A549 (cell line): ENCODE measurements around the gene RAB4B. TPM values are rescaled to one million over a fixed set of nuclear protein-coding genes. Genes with fewer than 3 reads are reported as not detected.
A peak's percentile ranks its signal among the peaks of the same experiment; 100 is the strongest.

Source experiments
- ATAC-seq, 2 experiments: fragments of 200-7000 bp in 1 of 2; fragments of >200 bp in 1 of 2; cut with Nextera tagmentation in 1 of 2; cut with Tn5 transposase in 1 of 2; 3 replicates each; pipeline versions ENCODE4 v1.8.0 to v1.9.1; 2018 to 2020; ENCODE audit warnings: mild to moderate bottlenecking in 1 of 2, moderate library complexity in 1 of 2
- CTCF ChIA-PET: fragments of 300-600 bp; sonication (Branson Sonifier 250); formaldehyde crosslinking; extraction: SDS; loops from one replicate; lab custom pipeline; 2021; ENCODE audit warnings: antibody characterized with exemption, inconsistent platforms; lab: Yijun Ruan, JAX
- POLR2A ChIA-PET: fragments of 350-600 bp; formaldehyde crosslinking; extraction: SDS; loops from one replicate; lab custom pipeline; 2021; ENCODE audit warnings: antibody characterized with exemption, inconsistent platforms; lab: Yijun Ruan, JAX
- DNase-seq, 2 experiments: peaks; one replicate each; pipeline versions ENCODE4 v3.0.0 to v3.0.0-alpha.2; 2011 to 2016; ENCODE audit warnings: low read depth in 1 of 2, low spot score in 1 of 2
- FAIRE-seq: peaks from 2 replicates; lab custom pipeline; 2011; peaks lifted over from hg19 to GRCh38; lab: Jason Lieb, UNC
- H3K27ac ChIP-seq, 2 experiments: fragments of >200 bp; sonication (Bioruptor Twin); formaldehyde crosslinking; 3 replicates each; pipeline ENCODE4 v1.5.1; 2016 to 2017
- H3K4me1 ChIP-seq: fragments of >200 bp; sonication (Bioruptor Twin); formaldehyde crosslinking; 3 replicates; pipeline ENCODE4 v1.6.1; 2016
- H3K4me2 ChIP-seq: fragments of >200 bp; sonication (Bioruptor Twin); formaldehyde crosslinking; 3 replicates; pipeline ENCODE4 v1.6.1; 2016
- H3K4me3 ChIP-seq: fragments of >200 bp; sonication (Bioruptor Twin); formaldehyde crosslinking; 3 replicates; pipeline ENCODE4 v1.5.1; 2016
- H3K9me3 ChIP-seq: fragments of >200 bp; sonication (Bioruptor Twin); formaldehyde crosslinking; 3 replicates; pipeline ENCODE4 v1.6.1; 2016
- EHF ChIP-seq: fragments of 250-450 bp; sonication (Bioruptor Pico); IDR thresholded peaks from 2 replicates; pipeline ENCODE4 v1.5.0; 2020; ENCODE audit warnings: mild to moderate bottlenecking
- FOSB ChIP-seq: fragments of 250-450 bp; sonication (Bioruptor Pico); IDR thresholded peaks from 2 replicates; pipeline ENCODE4 v1.5.0; 2020; ENCODE audit warnings: mild to moderate bottlenecking, moderate library complexity
- FOXS1 ChIP-seq: fragments of 250-450 bp; sonication (Bioruptor Pico); IDR thresholded peaks from 2 replicates; pipeline ENCODE4 v1.5.0; 2020; ENCODE audit warnings: mild to moderate bottlenecking, moderate library complexity
- HEYL ChIP-seq: fragments of 250-450 bp; sonication (Bioruptor Pico); IDR thresholded peaks from 2 replicates; pipeline ENCODE4 v1.8.0; 2021; ENCODE audit warnings: mild to moderate bottlenecking, moderate library complexity
- HOXB13 ChIP-seq: fragments of 250-450 bp; sonication (Bioruptor Pico); IDR thresholded peaks from 2 replicates; pipeline ENCODE4 v1.5.0; 2020; ENCODE audit warnings: low read depth, mild to moderate bottlenecking, moderate library complexity
- JUN ChIP-seq, 2 experiments: fragments of >200 bp; sonication (Bioruptor Twin); formaldehyde crosslinking; IDR thresholded peaks; 2 replicates in 1 of 2; 3 replicates in 1 of 2; pipeline ENCODE4 v1.6.1; 2016 to 2017
- MAZ ChIP-seq: fragments of 150-350 bp; IDR thresholded peaks from 2 replicates; pipeline ENCODE4 v1.6.1; 2014; ENCODE audit warnings: antibody characterized with exemption, low read depth, low read length, borderline replicate concordance
- MYC ChIP-seq: IDR thresholded peaks from 2 replicates; pipeline ENCODE4 v1.6.1; 2012; ENCODE audit warnings: mild to moderate bottlenecking, inconsistent platforms, low read length, improper control_type of control experiment, borderline replicate concordance
- NPAS2 ChIP-seq: fragments of 250-450 bp; sonication (Bioruptor Pico); IDR thresholded peaks from 2 replicates; pipeline ENCODE4 v1.8.0; 2022; ENCODE audit warnings: mild to moderate bottlenecking, moderate library complexity, borderline replicate concordance
- NR3C1 ChIP-seq: fragments of >200 bp; sonication (Bioruptor Twin); formaldehyde crosslinking; IDR thresholded peaks from 3 replicates; pipeline ENCODE4 v1.6.1; 2017
- POLR2A ChIP-seq: IDR thresholded peaks from 2 replicates; pipeline ENCODE4 v1.6.1; 2012; ENCODE audit warnings: mild to moderate bottlenecking, low read length
- SREBF2 ChIP-seq: fragments of 450-650 bp; IDR thresholded peaks from 2 replicates; pipeline ENCODE4 v1.6.1; 2014; ENCODE audit warnings: mild to moderate bottlenecking, moderate library complexity
- TFCP2L1 ChIP-seq: fragments of 250-450 bp; sonication (Bioruptor Pico); IDR thresholded peaks from 2 replicates; pipeline ENCODE4 v1.5.0; 2021; ENCODE audit warnings: mild to moderate bottlenecking
- ZC3H11A ChIP-seq: fragments of 450-650 bp; IDR thresholded peaks from 2 replicates; pipeline ENCODE4 v1.6.1; 2014; ENCODE audit warnings: antibody characterized with exemption, mild to moderate bottlenecking
- ZFP36 ChIP-seq: fragments of 450-650 bp; IDR thresholded peaks from 2 replicates; pipeline ENCODE4 v1.6.1; 2014; ENCODE audit warnings: borderline replicate concordance; ENCODE audit not compliant: partially characterized antibody
- ZNF302 ChIP-seq: fragments of 250-450 bp; sonication (Bioruptor Pico); IDR thresholded peaks from 2 replicates; pipeline ENCODE4 v1.9.0; 2021; ENCODE audit warnings: inconsistent platforms, mild to moderate bottlenecking, moderate library complexity
- ZSCAN20 ChIP-seq: fragments of 250-450 bp; sonication (Bioruptor Pico); IDR thresholded peaks from 2 replicates; pipeline ENCODE4 v1.8.0; 2022; ENCODE audit warnings: mild to moderate bottlenecking, moderate library complexity
- WGBS: methylation state at CpG from one replicate; pipeline ENCODE4 v1.1.6; 2017; ENCODE audit errors: missing lambda C conversion rate; 5-methylcytosine and 5-hydroxymethylcytosine counted together
- polyA plus RNA-seq, 4 experiments: library from polyadenylated mRNA; depleted of rRNA in 3 of 4; stranded (reverse); fragments of >200 nt; fragmentation: RNase III in 1 of 4; extraction: RNeasy Plus Mini Kit Qiagen cat#74134 plus additional on column Dnase treatment in 1 of 4; gene quantifications; 2 replicates in 3 of 4; 3 replicates in 1 of 4; pipeline ENCODE4 v1.2.3, GENCODE V29; 2011 to 2017
- TF ChIP-seq, protein P1 (sequence below): IDR thresholded peaks from 2 replicates; pipeline ENCODE4 v1.6.1; 2012
- TF ChIP-seq, protein P2 (sequence below): fragments of 200-600 bp; sonication (generic); IDR thresholded peaks from 2 replicates; pipeline ENCODE4 v1.6.1; 2016; ENCODE audit warnings: antibody characterized with exemption, mild to moderate bottlenecking, moderate library complexity
- TF ChIP-seq, protein P3 (sequence below): fragments of 450-650 bp; IDR thresholded peaks from 2 replicates; pipeline ENCODE4 v1.6.1; 2014; ENCODE audit warnings: antibody characterized with exemption
- TF ChIP-seq, protein P4 (sequence below): IDR thresholded peaks from 2 replicates; pipeline ENCODE4 v1.6.1; 2012; ENCODE audit warnings: low read depth, borderline replicate concordance
- TF ChIP-seq, protein P5 (sequence below): fragments of 150-350 bp; IDR thresholded peaks from 2 replicates; pipeline ENCODE4 v1.6.1; 2014; ENCODE audit warnings: low read depth, mild to moderate bottlenecking, low read length

RAB4B gene
- polyA plus RNA-seq, 2 of the 4 experiments (the other 2 are of a cell fraction): 20.7 to 22.9 TPM

DNA sequence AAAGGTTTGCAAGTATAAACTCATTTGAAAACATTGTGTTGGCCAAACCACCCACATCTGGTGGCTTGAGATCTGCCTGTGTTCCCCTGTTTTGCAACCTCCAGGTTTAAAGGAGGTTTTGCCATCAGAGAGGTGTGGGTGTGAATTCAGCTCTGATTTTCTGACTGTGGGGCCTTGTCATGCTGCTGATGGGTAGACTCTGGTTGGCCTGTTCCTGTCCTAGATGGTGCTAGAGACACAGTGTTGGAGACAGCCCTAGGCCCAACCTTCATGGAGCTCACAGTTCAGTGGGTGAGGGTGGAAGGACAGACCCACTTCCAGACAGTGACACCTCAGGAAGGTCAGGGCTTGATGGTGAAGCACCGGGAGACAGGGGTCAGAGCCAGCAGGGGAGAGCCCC is 7.5 kb downstream of the RAB4B start:
- FAIRE-seq (peak; percentile 43), ATAC-seq (peak; percentile 55 to 62), DNase-seq (no peak)
- H3K4me1 ChIP-seq: no peaks in the 10 kb centered on the region
- ChIA-PET CTCF (interaction anchor here (0.6 to 1.6 kb wide), 4 partner anchors 10 to 122 kb away, joined by 3 to 5 read pairs (median 4); no protein-coding TSS in a partner anchor), POLR2A (interaction anchor here (3.1 kb wide), 2 partner anchors 7 to 13 kb away, joined by 22 to 26 read pairs; partner anchors contain the start of genes EGLN2 and RAB4B)
- H3K9me3 ChIP-seq: no peaks in the 10 kb centered on the region
- H3K4me2 ChIP-seq: no peak overlapping the region
- no peak overlapping the region for H3K4me3 ChIP-seq
- WGBS: 57% methylated on average over 1 of the region's 1 CpG
- H3K27ac ChIP-seq: no peak overlapping the region
- no peak for TF ChIP-seq JUN (IDR thresholded peaks at IDR 0.05)
- no peak for TF ChIP-seq HEYL
- no peak for TF ChIP-seq SREBF2
- TF ChIP-seq, protein P1, sequence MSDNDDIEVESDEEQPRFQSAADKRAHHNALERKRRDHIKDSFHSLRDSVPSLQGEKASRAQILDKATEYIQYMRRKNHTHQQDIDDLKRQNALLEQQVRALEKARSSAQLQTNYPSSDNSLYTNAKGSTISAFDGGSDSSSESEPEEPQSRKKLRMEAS: no peak
- no peak for TF ChIP-seq ZNF302 (CRISPR knock-in tag)
- no peak for TF ChIP-seq HOXB13
- TF ChIP-seq MYC: no peak
- TF ChIP-seq FOSB (CRISPR knock-in tag): no peak
- no peak for TF ChIP-seq ZC3H11A
- no peak for TF ChIP-seq NPAS2 (CRISPR knock-in tag)
- TF ChIP-seq, protein P2, sequence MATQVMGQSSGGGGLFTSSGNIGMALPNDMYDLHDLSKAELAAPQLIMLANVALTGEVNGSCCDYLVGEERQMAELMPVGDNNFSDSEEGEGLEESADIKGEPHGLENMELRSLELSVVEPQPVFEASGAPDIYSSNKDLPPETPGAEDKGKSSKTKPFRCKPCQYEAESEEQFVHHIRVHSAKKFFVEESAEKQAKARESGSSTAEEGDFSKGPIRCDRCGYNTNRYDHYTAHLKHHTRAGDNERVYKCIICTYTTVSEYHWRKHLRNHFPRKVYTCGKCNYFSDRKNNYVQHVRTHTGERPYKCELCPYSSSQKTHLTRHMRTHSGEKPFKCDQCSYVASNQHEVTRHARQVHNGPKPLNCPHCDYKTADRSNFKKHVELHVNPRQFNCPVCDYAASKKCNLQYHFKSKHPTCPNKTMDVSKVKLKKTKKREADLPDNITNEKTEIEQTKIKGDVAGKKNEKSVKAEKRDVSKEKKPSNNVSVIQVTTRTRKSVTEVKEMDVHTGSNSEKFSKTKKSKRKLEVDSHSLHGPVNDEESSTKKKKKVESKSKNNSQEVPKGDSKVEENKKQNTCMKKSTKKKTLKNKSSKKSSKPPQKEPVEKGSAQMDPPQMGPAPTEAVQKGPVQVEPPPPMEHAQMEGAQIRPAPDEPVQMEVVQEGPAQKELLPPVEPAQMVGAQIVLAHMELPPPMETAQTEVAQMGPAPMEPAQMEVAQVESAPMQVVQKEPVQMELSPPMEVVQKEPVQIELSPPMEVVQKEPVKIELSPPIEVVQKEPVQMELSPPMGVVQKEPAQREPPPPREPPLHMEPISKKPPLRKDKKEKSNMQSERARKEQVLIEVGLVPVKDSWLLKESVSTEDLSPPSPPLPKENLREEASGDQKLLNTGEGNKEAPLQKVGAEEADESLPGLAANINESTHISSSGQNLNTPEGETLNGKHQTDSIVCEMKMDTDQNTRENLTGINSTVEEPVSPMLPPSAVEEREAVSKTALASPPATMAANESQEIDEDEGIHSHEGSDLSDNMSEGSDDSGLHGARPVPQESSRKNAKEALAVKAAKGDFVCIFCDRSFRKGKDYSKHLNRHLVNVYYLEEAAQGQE: no peak
- no peak for TF ChIP-seq POLR2A
- no peak for TF ChIP-seq EHF (CRISPR knock-in tag)
- TF ChIP-seq TFCP2L1: no peak

DNA sequence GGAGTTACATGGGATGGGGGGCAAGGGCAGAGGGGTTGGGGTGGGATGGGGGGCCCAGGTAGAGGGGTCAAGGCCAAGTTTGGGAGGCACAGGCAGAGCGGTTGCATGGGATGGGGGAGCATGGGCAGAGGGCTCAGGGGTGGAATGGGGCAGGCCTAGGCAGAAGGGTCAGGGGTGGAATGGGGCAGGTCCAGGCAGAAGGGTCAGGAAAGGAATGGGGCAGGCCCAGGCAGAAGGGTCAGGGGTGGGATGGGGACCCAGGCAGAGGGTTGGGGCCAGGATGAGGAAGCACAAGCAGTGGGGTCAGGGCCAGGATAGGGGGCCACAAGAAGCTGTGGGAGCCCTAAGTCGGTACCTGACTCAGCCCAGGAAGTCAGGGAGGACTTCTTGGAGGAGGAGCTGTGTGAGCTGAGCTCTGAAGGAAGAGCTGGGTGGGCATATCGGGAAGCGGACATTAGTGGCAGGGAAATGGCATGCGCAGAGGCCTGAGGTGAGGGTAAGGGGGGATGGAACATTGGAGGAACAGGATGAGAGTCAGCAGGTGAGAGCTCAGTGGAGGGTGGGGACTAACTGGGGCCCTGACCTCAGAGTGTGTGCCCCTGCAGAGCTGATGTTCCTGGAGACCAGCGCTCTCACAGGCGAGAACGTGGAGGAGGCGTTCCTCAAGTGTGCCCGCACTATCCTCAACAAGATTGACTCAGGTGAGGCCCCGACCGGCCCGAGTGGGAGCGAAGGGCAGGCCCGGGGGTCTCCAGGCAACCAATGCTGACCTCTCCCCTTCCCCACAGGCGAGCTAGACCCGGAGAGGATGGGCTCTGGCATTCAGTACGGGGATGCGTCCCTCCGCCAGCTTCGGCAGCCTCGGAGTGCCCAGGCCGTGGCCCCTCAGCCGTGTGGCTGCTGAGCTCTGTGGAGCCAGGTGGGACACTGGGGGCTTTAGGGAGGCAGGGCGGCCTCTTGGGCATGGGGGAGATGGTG is 8.3 kb downstream of the RAB4B start:
- 93% methylated on average over 25 of the region's 25 CpGs for WGBS
- DNase-seq (no peak), ATAC-seq (peak; percentile 14 to 26; a peak in 5 of 6 replicates), FAIRE-seq (no peak)
- Histone ChIP-seq H3K4me3 (no peak overlapping the region), H3K27ac (no peak overlapping the region), H3K9me3 (no peaks in the 10 kb centered on the region), H3K4me2 (no peak overlapping the region), H3K4me1 (no peaks in the 10 kb centered on the region)
- ChIA-PET CTCF (interaction anchor here (0.7 to 2.4 kb wide), 12 partner anchors 9 to 151 kb away, joined by 3 to 23 read pairs (median 4); partner anchors contain the start of gene EGLN2), POLR2A (interaction anchor here (3.1 kb wide), 2 partner anchors 8 to 12 kb away, joined by 22 to 26 read pairs; partner anchors contain the start of genes EGLN2 and RAB4B)
- TF ChIP-seq ZFP36: peak; percentile 90
- TF ChIP-seq, protein P3, sequence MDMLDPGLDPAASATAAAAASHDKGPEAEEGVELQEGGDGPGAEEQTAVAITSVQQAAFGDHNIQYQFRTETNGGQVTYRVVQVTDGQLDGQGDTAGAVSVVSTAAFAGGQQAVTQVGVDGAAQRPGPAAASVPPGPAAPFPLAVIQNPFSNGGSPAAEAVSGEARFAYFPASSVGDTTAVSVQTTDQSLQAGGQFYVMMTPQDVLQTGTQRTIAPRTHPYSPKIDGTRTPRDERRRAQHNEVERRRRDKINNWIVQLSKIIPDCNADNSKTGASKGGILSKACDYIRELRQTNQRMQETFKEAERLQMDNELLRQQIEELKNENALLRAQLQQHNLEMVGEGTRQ: no peak

DNA sequence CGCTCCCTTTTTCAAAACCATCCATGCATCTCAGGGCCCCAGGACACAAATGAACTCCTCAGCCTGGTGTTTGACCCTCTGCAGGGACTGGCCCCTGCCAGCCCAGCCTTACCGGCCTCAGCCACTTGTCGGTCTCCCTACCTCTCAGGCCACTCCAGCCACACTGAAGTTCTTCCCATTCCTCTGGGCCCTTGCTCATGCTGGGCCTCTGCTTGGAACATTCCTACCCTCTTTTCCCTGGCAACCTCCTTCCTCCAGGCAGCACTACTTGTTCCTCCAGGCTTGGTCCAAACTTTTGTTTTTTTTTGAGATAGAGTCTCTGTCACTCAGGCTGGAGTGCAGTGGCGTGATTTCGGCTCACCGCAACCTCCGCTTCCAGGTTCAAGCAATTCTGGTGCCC is 13.3 kb downstream of the RAB4B start:
- no peak for DNase-seq
- no peak overlapping the region for H3K4me2 ChIP-seq
- no peaks in the 10 kb centered on the region for H3K9me3 ChIP-seq
- peaks cover 6% of the 10 kb centered on the region; the same call in 1 of the 3 replicates for H3K4me1 ChIP-seq
- POLR2A ChIA-PET: no interaction called here
- CTCF ChIA-PET: no interaction called here
- H3K27ac ChIP-seq: no peak overlapping the region
- no peak for FAIRE-seq
- 95% methylated on average over 7 of the region's 7 CpGs for WGBS
- no peak overlapping the region for H3K4me3 ChIP-seq
- peak; percentile 33 to 38; a peak in 4 of 6 replicates for ATAC-seq
- no peak for TF ChIP-seq NR3C1
- TF ChIP-seq FOSB (CRISPR knock-in tag): no peak
- TF ChIP-seq, protein P4, sequence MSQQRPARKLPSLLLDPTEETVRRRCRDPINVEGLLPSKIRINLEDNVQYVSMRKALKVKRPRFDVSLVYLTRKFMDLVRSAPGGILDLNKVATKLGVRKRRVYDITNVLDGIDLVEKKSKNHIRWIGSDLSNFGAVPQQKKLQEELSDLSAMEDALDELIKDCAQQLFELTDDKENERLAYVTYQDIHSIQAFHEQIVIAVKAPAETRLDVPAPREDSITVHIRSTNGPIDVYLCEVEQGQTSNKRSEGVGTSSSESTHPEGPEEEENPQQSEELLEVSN: no peak
- no peak for TF ChIP-seq FOXS1 (CRISPR knock-in tag)
- TF ChIP-seq, protein P3: no peak
- TF ChIP-seq, protein P5, sequence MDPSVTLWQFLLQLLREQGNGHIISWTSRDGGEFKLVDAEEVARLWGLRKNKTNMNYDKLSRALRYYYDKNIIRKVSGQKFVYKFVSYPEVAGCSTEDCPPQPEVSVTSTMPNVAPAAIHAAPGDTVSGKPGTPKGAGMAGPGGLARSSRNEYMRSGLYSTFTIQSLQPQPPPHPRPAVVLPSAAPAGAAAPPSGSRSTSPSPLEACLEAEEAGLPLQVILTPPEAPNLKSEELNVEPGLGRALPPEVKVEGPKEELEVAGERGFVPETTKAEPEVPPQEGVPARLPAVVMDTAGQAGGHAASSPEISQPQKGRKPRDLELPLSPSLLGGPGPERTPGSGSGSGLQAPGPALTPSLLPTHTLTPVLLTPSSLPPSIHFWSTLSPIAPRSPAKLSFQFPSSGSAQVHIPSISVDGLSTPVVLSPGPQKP: no peak
- no peak for TF ChIP-seq ZSCAN20
- no peak for TF ChIP-seq ZC3H11A
- TF ChIP-seq MAZ: no peak
- TF ChIP-seq HOXB13: no peak
